ENCODE data around the gene CDC42BPA. TPM values are rescaled to one million over a fixed set of nuclear protein-coding genes. Genes with fewer than 3 reads are reported as not detected.

CDC42BPA gene
- total and polyA plus RNA-seq, 9 of the 15 experiments (the other 6 are each of a cell fraction or from before 2014, with no cell fraction given), result 8.0 to 77.5 (median 52.1) TPM

GRCh38 chr1:227175611-227176010 lies 142.7 kb downstream of the CDC42BPA start (continued):
- TF ChIP-seq NFIX (CRISPR knock-in tag; IDR thresholded peaks at IDR 0.05; ENCODE audit: low read depth), result no peak
- peak; percentile 97 for TF ChIP-seq ZNF316 (IDR thresholded peaks at IDR 0.05)
- TF ChIP-seq ZNF165 (CRISPR knock-in tag; IDR thresholded peaks at IDR 0.05; ENCODE audit: borderline replicate concordance), result no peak
- no peak for TF ChIP-seq TEAD1 (CRISPR knock-in tag; IDR thresholded peaks at IDR 0.05)
- no peak for TF ChIP-seq NCOA6 (IDR thresholded peaks at IDR 0.05)
- no peak for TF ChIP-seq TEAD2 (tag; IDR thresholded peaks at IDR 0.05)
- TF ChIP-seq, protein P1, sequence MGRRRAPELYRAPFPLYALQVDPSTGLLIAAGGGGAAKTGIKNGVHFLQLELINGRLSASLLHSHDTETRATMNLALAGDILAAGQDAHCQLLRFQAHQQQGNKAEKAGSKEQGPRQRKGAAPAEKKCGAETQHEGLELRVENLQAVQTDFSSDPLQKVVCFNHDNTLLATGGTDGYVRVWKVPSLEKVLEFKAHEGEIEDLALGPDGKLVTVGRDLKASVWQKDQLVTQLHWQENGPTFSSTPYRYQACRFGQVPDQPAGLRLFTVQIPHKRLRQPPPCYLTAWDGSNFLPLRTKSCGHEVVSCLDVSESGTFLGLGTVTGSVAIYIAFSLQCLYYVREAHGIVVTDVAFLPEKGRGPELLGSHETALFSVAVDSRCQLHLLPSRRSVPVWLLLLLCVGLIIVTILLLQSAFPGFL (CRISPR knock-in tag; IDR thresholded peaks at IDR 0.05), result no peak
- peak; percentile 78 for TF ChIP-seq NFE2 (IDR thresholded peaks at IDR 0.05; ENCODE audit: low read depth)
- TF ChIP-seq MECOM (CRISPR knock-in tag; IDR thresholded peaks at IDR 0.05), result peak; percentile 91
- TF ChIP-seq C11orf30 (IDR thresholded peaks at IDR 0.05; ENCODE audit: low read depth), result peak; percentile 96
- no peak for TF ChIP-seq ZNF785 (CRISPR knock-in tag; IDR thresholded peaks at IDR 0.05)
- no peak for TF ChIP-seq SPI1 (IDR thresholded peaks at IDR 0.05; ENCODE audit: borderline replicate concordance, low read depth, low read length)
- TF ChIP-seq U2AF1 (optimal IDR thresholded peaks at IDR 0.05; ENCODE audit: low read depth, low read length), result no peak
- TF ChIP-seq CXXC5 (CRISPR knock-in tag; IDR thresholded peaks at IDR 0.05), result no peak
- TF ChIP-seq MAFK (IDR thresholded peaks at IDR 0.05; ENCODE audit: low read length), result peak; percentile 89
- no peak for TF ChIP-seq ZNF121 (CRISPR knock-in tag; conservative IDR thresholded peaks at IDR 0.05)
